ENCODE measurements around the gene UPK2. TPM values are rescaled to one million over a fixed set of nuclear protein-coding genes. Genes with fewer than 3 reads are reported as not detected.

The UPK2 gene
- total RNA-seq, 1 donor, result not detected

- Histone ChIP-seq H3K9me3 (ENCODE audit: low read depth, low read length) (no peaks in the 10 kb centered on the region), H3K4me3 (ENCODE audit: low read length) (no peak overlapping the region), H3K27me3 (ENCODE audit: insufficient read depth, low read length) (no peaks in the 10 kb centered on the region), H3K4me1 (ENCODE audit: insufficient read depth, low read length) (peaks cover 93% of the 10 kb centered on the region)
Measured at GRCh38 chr11:118914987-118915386, 41.1 kb upstream of the UPK2 start.

GRCh38 chr11:118915396-118915795 lies 40.7 kb upstream of the UPK2 start:
- H3K4me3 ChIP-seq (ENCODE audit: low read length), result no peak overlapping the region
- H3K4me1 ChIP-seq (ENCODE audit: insufficient read depth, low read length), result peaks cover 94% of the 10 kb centered on the region
- no peaks in the 10 kb centered on the region for H3K27me3 ChIP-seq (ENCODE audit: insufficient read depth, low read length)
- no peaks in the 10 kb centered on the region for H3K9me3 ChIP-seq (ENCODE audit: low read depth, low read length)

GRCh38 chr11:118915941-118916841 lies 39.9 kb upstream of the UPK2 start:
- Histone ChIP-seq H3K4me3 (ENCODE audit: low read length) (no peak overlapping the region), H3K9me3 (ENCODE audit: low read depth, low read length) (no peaks in the 10 kb centered on the region), H3K4me1 (ENCODE audit: insufficient read depth, low read length) (peaks cover 97% of the 10 kb centered on the region), H3K27me3 (ENCODE audit: insufficient read depth, low read length) (no peaks in the 10 kb centered on the region)

- no peaks in the 10 kb centered on the region for H3K27me3 ChIP-seq (ENCODE audit: insufficient read depth, low read length)
- H3K4me1 ChIP-seq (ENCODE audit: insufficient read depth, low read length), result peaks cover 97% of the 10 kb centered on the region
- H3K9me3 ChIP-seq (ENCODE audit: low read depth, low read length), result no peaks in the 10 kb centered on the region
- H3K4me3 ChIP-seq (ENCODE audit: low read length), result no peak overlapping the region
Measured at GRCh38 chr11:118916842-118917388, 39.2 kb upstream of the UPK2 start.

- Histone ChIP-seq H3K9me3 (ENCODE audit: low read depth, low read length) (no peaks in the 10 kb centered on the region), H3K27me3 (ENCODE audit: insufficient read depth, low read length) (no peaks in the 10 kb centered on the region), H3K4me3 (ENCODE audit: low read length) (peak overlapping the region; percentile 5), H3K4me1 (ENCODE audit: insufficient read depth, low read length) (peaks cover 97% of the 10 kb centered on the region)
Measured at GRCh38 chr11:118917481-118918127, 38.5 kb upstream of the UPK2 start.

GRCh38 chr11:118918128-118918685 lies 37.9 kb upstream of the UPK2 start:
- Histone ChIP-seq H3K4me3 (ENCODE audit: low read length) (peak overlapping the region; percentile 10), H3K27me3 (ENCODE audit: insufficient read depth, low read length) (no peaks in the 10 kb centered on the region), H3K9me3 (ENCODE audit: low read depth, low read length) (no peaks in the 10 kb centered on the region), H3K4me1 (ENCODE audit: insufficient read depth, low read length) (peaks cover 97% of the 10 kb centered on the region)

- Histone ChIP-seq H3K27me3 (ENCODE audit: insufficient read depth, low read length) (no peaks in the 10 kb centered on the region), H3K4me1 (ENCODE audit: insufficient read depth, low read length) (peaks cover 98% of the 10 kb centered on the region), H3K9me3 (ENCODE audit: low read depth, low read length) (no peaks in the 10 kb centered on the region), H3K4me3 (ENCODE audit: low read length) (peak overlapping the region; percentile 18)
Measured at GRCh38 chr11:118918686-118919280, 37.3 kb upstream of the UPK2 start.

GRCh38 chr11:118921121-118921928 lies 34.8 kb upstream of the UPK2 start:
- H3K9me3 ChIP-seq (ENCODE audit: low read depth, low read length), result no peaks in the 10 kb centered on the region
- peak overlapping the region; percentile 89 for H3K4me3 ChIP-seq (ENCODE audit: low read length)
- peaks cover 87% of the 10 kb centered on the region for H3K4me1 ChIP-seq (ENCODE audit: insufficient read depth, low read length)
- no peaks in the 10 kb centered on the region for H3K27me3 ChIP-seq (ENCODE audit: insufficient read depth, low read length)

GRCh38 chr11:118921929-118922744 lies 34.0 kb upstream of the UPK2 start:
- H3K4me3 ChIP-seq (ENCODE audit: low read length), result peak overlapping the region; percentile 89
- H3K27me3 ChIP-seq (ENCODE audit: insufficient read depth, low read length), result no peaks in the 10 kb centered on the region
- H3K4me1 ChIP-seq (ENCODE audit: insufficient read depth, low read length), result peaks cover 87% of the 10 kb centered on the region
- no peaks in the 10 kb centered on the region for H3K9me3 ChIP-seq (ENCODE audit: low read depth, low read length)

GRCh38 chr11:118922745-118923627 lies 33.1 kb upstream of the UPK2 start:
- peaks cover 87% of the 10 kb centered on the region for H3K4me1 ChIP-seq (ENCODE audit: insufficient read depth, low read length)
- H3K27me3 ChIP-seq (ENCODE audit: insufficient read depth, low read length), result no peaks in the 10 kb centered on the region
- H3K9me3 ChIP-seq (ENCODE audit: low read depth, low read length), result no peaks in the 10 kb centered on the region
- H3K4me3 ChIP-seq (ENCODE audit: low read length), result peak overlapping the region; percentile 89

- no peaks in the 10 kb centered on the region for H3K9me3 ChIP-seq (ENCODE audit: low read depth, low read length)
Measured at GRCh38 chr11:118923721-118924587, 32.1 kb upstream of the UPK2 start.

More at GRCh38 chr11:118923721-118924587, 32.1 kb upstream of the UPK2 start:
- Histone ChIP-seq H3K4me3 (ENCODE audit: low read length) (peak overlapping the region; percentile 89), H3K27me3 (ENCODE audit: insufficient read depth, low read length) (no peaks in the 10 kb centered on the region), H3K4me1 (ENCODE audit: insufficient read depth, low read length) (peaks cover 84% of the 10 kb centered on the region)
